ENCODE data around the gene TBC1D19. TPM values are rescaled to one million over a fixed set of nuclear protein-coding genes. Genes with fewer than 3 reads are reported as not detected.
A peak's percentile ranks its signal among the peaks of the same experiment; 100 is the strongest.
"Not testable (repeated sequence)": the region's sequence is repeated elsewhere in the genome, so short reads cannot be mapped to it uniquely, and the experiment has no call there.

Gene TBC1D19
- total RNA-seq (43.3 TPM), polyA plus RNA-seq (9.7 TPM)
- long read RNA-seq, donor 1, partial matches to known transcripts: 0 of 1 reads
- long read RNA-seq, donor 1, other reads (novel, unspliced or antisense): 0 of 1 reads
- long read RNA-seq, donor 2: 0 reads
- long read RNA-seq, donor 3, transcript TBC1D19-201 (21 exons, 2,263 nt): major isoform, 5 of 16 reads
- long read RNA-seq, donor 3, partial matches to known transcripts: 8 of 16 reads
- long read RNA-seq, donor 3, other reads (novel, unspliced or antisense): 0 of 16 reads
- long read RNA-seq, donor 4: 0 reads
- long read RNA-seq, donor 5, transcript TBC1D19-201 (21 exons, 2,263 nt): major isoform, 5 of 7 reads
- long read RNA-seq, donor 5, partial matches to known transcripts: 0 of 7 reads
- long read RNA-seq, donor 5, other reads (novel, unspliced or antisense): 0 of 7 reads
- long read RNA-seq, donor 6, partial matches to known transcripts: 5 of 8 reads
- long read RNA-seq, donor 6, other reads (novel, unspliced or antisense): 0 of 8 reads
- long read RNA-seq, donor 7, transcript TBC1D19-201 (21 exons, 2,263 nt): major isoform, 8 of 10 reads
- long read RNA-seq, donor 7, partial matches to known transcripts: 0 of 10 reads
- long read RNA-seq, donor 7, other reads (novel, unspliced or antisense): 0 of 10 reads
- long read RNA-seq, donor 8, partial matches to known transcripts: 0 of 1 reads
- long read RNA-seq, donor 8, other reads (novel, unspliced or antisense): 0 of 1 reads
- long read RNA-seq, donor 9, partial matches to known transcripts: 0 of 4 reads
- long read RNA-seq, donor 9, other reads (novel, unspliced or antisense): 0 of 4 reads
- long read RNA-seq, donor 10, partial matches to known transcripts: 0 of 3 reads
- long read RNA-seq, donor 10, other reads (novel, unspliced or antisense): 0 of 3 reads

- under 1% methylated on average over 39 of the region's 39 CpGs for WGBS
- peaks cover 3 to 15% of the 10 kb centered on the region in 2 donors for H3K4me1 ChIP-seq (ENCODE audit: control insufficient read depth in 2 of 2, insufficient read depth in 2 of 2, low read length in 2 of 2)
- H3K9me3 ChIP-seq (ENCODE audit: control insufficient read depth in 2 of 2, insufficient read depth in 1 of 2, low read length in 1 of 2): peaks cover 0 to 4% of the 10 kb centered on the region in 2 donors
- H3K27me3 ChIP-seq (ENCODE audit: control insufficient read depth in 2 of 2, insufficient read depth in 1 of 2, low read length in 1 of 2): no peaks in the 10 kb centered on the region
- DNase-seq (ENCODE audit: low read depth in 6 of 9, low spot score in 9 of 9): peak; percentile 83 to 96 (median 90)
- peak within 1 kb of the TSS; percentile 84 to 91 for H3K4me3 ChIP-seq (ENCODE audit: low read length in 2 of 2)
- peaks cover 0 to 3% of the 10 kb centered on the region in 2 donors for H3K36me3 ChIP-seq (ENCODE audit: control insufficient read depth in 2 of 2, insufficient read depth in 2 of 2, low read length in 1 of 2)
- peak within 1 kb of the TSS; percentile 92 to 97 for H3K27ac ChIP-seq (ENCODE audit: low read depth in 1 of 2, low read length in 1 of 2)
These were observed at the start of gene TBC1D19 for GRCh38 chr4:26583865-26584652. TBC1D19 (plus strand) TSS chr4:26584084; CDS start chr4:26584194, 110 bp downstream.

- DNase-seq (ENCODE audit: low read depth in 6 of 9, low spot score in 9 of 9): no peak
These were observed 40.9 kb upstream of the TBC1D19 start for GRCh38 chr4:26542991-26543390.

GRCh38 chr4:26544421-26544820, 39.5 kb upstream of the TBC1D19 start:
- H3K9me3 ChIP-seq (ENCODE audit: control insufficient read depth in 2 of 2, insufficient read depth in 1 of 2, low read length in 1 of 2): no peaks in the 10 kb centered on the region
- no peaks in the 10 kb centered on the region for H3K27me3 ChIP-seq (ENCODE audit: control insufficient read depth in 2 of 2, insufficient read depth in 1 of 2, low read length in 1 of 2)
- no peaks in the 10 kb centered on the region for H3K4me1 ChIP-seq (ENCODE audit: control insufficient read depth in 2 of 2, insufficient read depth in 2 of 2, low read length in 2 of 2)
- WGBS: 96% methylated on average over 2 of the region's 2 CpGs
- DNase-seq (ENCODE audit: low read depth in 6 of 9, low spot score in 9 of 9): no peak
- H3K4me3 ChIP-seq (ENCODE audit: low read length in 2 of 2): no peak overlapping the region
- no peak overlapping the region for H3K27ac ChIP-seq (ENCODE audit: low read depth in 1 of 2, low read length in 1 of 2)
- no peaks in the 10 kb centered on the region for H3K36me3 ChIP-seq (ENCODE audit: control insufficient read depth in 2 of 2, insufficient read depth in 2 of 2, low read length in 1 of 2)

More at GRCh38 chr4:26542991-26543390, 40.9 kb upstream of the TBC1D19 start:
- Histone ChIP-seq H3K4me1 (ENCODE audit: control insufficient read depth in 2 of 2, insufficient read depth in 2 of 2, low read length in 2 of 2) (no peaks in the 10 kb centered on the region), H3K36me3 (ENCODE audit: control insufficient read depth in 2 of 2, insufficient read depth in 2 of 2, low read length in 1 of 2) (no peaks in the 10 kb centered on the region), H3K27ac (ENCODE audit: low read depth in 1 of 2, low read length in 1 of 2) (no peak overlapping the region), H3K9me3 (ENCODE audit: control insufficient read depth in 2 of 2, insufficient read depth in 1 of 2, low read length in 1 of 2) (no peaks in the 10 kb centered on the region), H3K27me3 (ENCODE audit: control insufficient read depth in 2 of 2, insufficient read depth in 1 of 2, low read length in 1 of 2) (no peaks in the 10 kb centered on the region), H3K4me3 (ENCODE audit: low read length in 2 of 2) (no peak overlapping the region)
- 90% methylated on average over 3 of the region's 3 CpGs for WGBS

GRCh38 chr4:26548379-26548778, 35.5 kb upstream of the TBC1D19 start:
- 87% methylated on average over 1 of the region's 1 CpG for WGBS
- not testable (repeated sequence) for H3K27ac ChIP-seq (ENCODE audit: low read depth in 1 of 2, low read length in 1 of 2); DNase-seq (ENCODE audit: low read depth in 6 of 9, low spot score in 9 of 9); H3K4me3 ChIP-seq (ENCODE audit: low read length in 2 of 2); H3K27me3 ChIP-seq (ENCODE audit: control insufficient read depth in 2 of 2, insufficient read depth in 1 of 2, low read length in 1 of 2); H3K36me3 ChIP-seq (ENCODE audit: control insufficient read depth in 2 of 2, insufficient read depth in 2 of 2, low read length in 1 of 2); H3K9me3 ChIP-seq (ENCODE audit: control insufficient read depth in 2 of 2, insufficient read depth in 1 of 2, low read length in 1 of 2); H3K4me1 ChIP-seq (ENCODE audit: control insufficient read depth in 2 of 2, insufficient read depth in 2 of 2, low read length in 2 of 2)

- H3K36me3 ChIP-seq (ENCODE audit: control insufficient read depth in 2 of 2, insufficient read depth in 2 of 2, low read length in 1 of 2): no peaks in the 10 kb centered on the region
- no peak overlapping the region for H3K27ac ChIP-seq (ENCODE audit: low read depth in 1 of 2, low read length in 1 of 2)
- no peak overlapping the region for H3K4me3 ChIP-seq (ENCODE audit: low read length in 2 of 2)
- H3K4me1 ChIP-seq (ENCODE audit: control insufficient read depth in 2 of 2, insufficient read depth in 2 of 2, low read length in 2 of 2): no peaks in the 10 kb centered on the region
- no peaks in the 10 kb centered on the region for H3K9me3 ChIP-seq (ENCODE audit: control insufficient read depth in 2 of 2, insufficient read depth in 1 of 2, low read length in 1 of 2)
- H3K27me3 ChIP-seq (ENCODE audit: control insufficient read depth in 2 of 2, insufficient read depth in 1 of 2, low read length in 1 of 2): no peaks in the 10 kb centered on the region
- DNase-seq (ENCODE audit: low read depth in 6 of 9, low spot score in 9 of 9): no peak
These were observed 26.7 kb upstream of the TBC1D19 start for GRCh38 chr4:26557164-26557563.

- Histone ChIP-seq H3K27me3 (ENCODE audit: control insufficient read depth in 2 of 2, insufficient read depth in 1 of 2, low read length in 1 of 2) (no peaks in the 10 kb centered on the region), H3K27ac (ENCODE audit: low read depth in 1 of 2, low read length in 1 of 2) (no peak overlapping the region), H3K4me1 (ENCODE audit: control insufficient read depth in 2 of 2, insufficient read depth in 2 of 2, low read length in 2 of 2) (no peaks in the 10 kb centered on the region), H3K36me3 (ENCODE audit: control insufficient read depth in 2 of 2, insufficient read depth in 2 of 2, low read length in 1 of 2) (no peaks in the 10 kb centered on the region), H3K4me3 (ENCODE audit: low read length in 2 of 2) (no peak overlapping the region), H3K9me3 (ENCODE audit: control insufficient read depth in 2 of 2, insufficient read depth in 1 of 2, low read length in 1 of 2) (no peaks in the 10 kb centered on the region)
- no peak for DNase-seq (ENCODE audit: low read depth in 6 of 9, low spot score in 9 of 9)
- 88% methylated on average over 3 of the region's 3 CpGs for WGBS
These were observed 25.6 kb upstream of the TBC1D19 start for GRCh38 chr4:26558166-26558895.

- Histone ChIP-seq H3K27ac (ENCODE audit: low read depth in 1 of 2, low read length in 1 of 2) (no peak overlapping the region), H3K9me3 (ENCODE audit: control insufficient read depth in 2 of 2, insufficient read depth in 1 of 2, low read length in 1 of 2) (no peaks in the 10 kb centered on the region), H3K36me3 (ENCODE audit: control insufficient read depth in 2 of 2, insufficient read depth in 2 of 2, low read length in 1 of 2) (no peaks in the 10 kb centered on the region), H3K4me1 (ENCODE audit: control insufficient read depth in 2 of 2, insufficient read depth in 2 of 2, low read length in 2 of 2) (no peaks in the 10 kb centered on the region), H3K27me3 (ENCODE audit: control insufficient read depth in 2 of 2, insufficient read depth in 1 of 2, low read length in 1 of 2) (no peaks in the 10 kb centered on the region), H3K4me3 (ENCODE audit: low read length in 2 of 2) (no peak overlapping the region)
- DNase-seq (ENCODE audit: low read depth in 6 of 9, low spot score in 9 of 9): no peak
These were observed 17.8 kb upstream of the TBC1D19 start for GRCh38 chr4:26566133-26566532.

GRCh38 chr4:26568446-26568994, 15.4 kb upstream of the TBC1D19 start:
- H3K36me3 ChIP-seq (ENCODE audit: control insufficient read depth in 2 of 2, insufficient read depth in 2 of 2, low read length in 1 of 2): no peaks in the 10 kb centered on the region
- no peak for DNase-seq (ENCODE audit: low read depth in 6 of 9, low spot score in 9 of 9)
- H3K27me3 ChIP-seq (ENCODE audit: control insufficient read depth in 2 of 2, insufficient read depth in 1 of 2, low read length in 1 of 2): no peaks in the 10 kb centered on the region
- no peak overlapping the region for H3K4me3 ChIP-seq (ENCODE audit: low read length in 2 of 2)
- WGBS: 78% methylated on average over 3 of the region's 3 CpGs
- H3K9me3 ChIP-seq (ENCODE audit: control insufficient read depth in 2 of 2, insufficient read depth in 1 of 2, low read length in 1 of 2): no peaks in the 10 kb centered on the region
- no peak overlapping the region for H3K27ac ChIP-seq (ENCODE audit: low read depth in 1 of 2, low read length in 1 of 2)
- peaks cover 0 to 4% of the 10 kb centered on the region in 2 donors for H3K4me1 ChIP-seq (ENCODE audit: control insufficient read depth in 2 of 2, insufficient read depth in 2 of 2, low read length in 2 of 2)

All from thymus (tissue), 14 donors.